GM18951 (cell line): ENCODE data around the gene ATXN1.

Experiments used
- POLR2A ChIP-seq: IDR thresholded peaks from 4 replicates; pipeline ENCODE4 v1.6.1; 2011; ENCODE audit warnings: mild to moderate bottlenecking; ENCODE audit not compliant: insufficient read length, insufficient read depth; ENCODE audit errors: extremely low read depth
- in situ Hi-C: fragments of 300-500 bp; cut with MboI; formaldehyde crosslinking; loops from one replicate; pipeline ENCODE4 v1.12.0; 2022; ENCODE audit warnings: low sequenced_read_pairs, mixed read lengths, inconsistent platforms; ENCODE audit not compliant: unreplicated experiment

ATXN1 gene

DNA sequence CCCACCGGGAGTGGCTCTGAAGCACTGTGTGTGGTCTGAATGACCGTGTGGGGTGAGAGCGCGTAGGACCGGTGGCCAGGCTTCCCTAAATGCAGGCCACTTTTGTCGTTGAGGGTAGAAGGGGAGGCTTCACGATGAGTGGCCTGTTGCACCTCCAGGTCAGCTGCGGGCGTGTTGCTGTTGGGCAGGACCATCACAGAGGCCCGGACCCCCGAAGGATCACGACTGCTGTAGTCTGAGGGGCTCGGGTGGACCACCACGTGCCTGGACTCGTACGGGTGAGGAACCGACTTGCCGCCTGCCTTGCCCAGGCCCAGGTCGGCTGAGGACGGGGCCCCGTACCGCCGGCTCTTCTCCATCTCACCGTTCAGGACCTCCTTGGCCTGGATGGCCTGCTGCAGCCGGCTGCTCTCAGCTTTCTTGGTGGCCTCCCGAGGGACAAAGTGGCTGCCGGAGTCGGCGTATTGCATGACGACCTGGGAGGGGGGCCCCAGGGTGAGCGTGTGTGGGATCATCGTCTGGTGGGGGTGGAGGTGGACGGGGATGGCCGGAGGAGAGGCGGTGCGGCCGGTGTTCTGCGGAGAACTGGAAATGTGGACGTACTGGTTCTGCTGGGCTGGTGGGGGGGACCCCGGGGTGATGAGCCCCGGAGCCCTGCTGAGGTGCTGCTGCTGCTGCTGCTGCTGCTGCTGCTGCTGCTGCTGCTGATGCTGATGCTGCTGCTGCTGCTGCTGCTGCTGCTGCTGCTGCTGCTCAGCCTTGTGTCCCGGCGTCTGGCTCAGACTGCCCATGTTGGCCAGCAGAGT lies 434.1 kb downstream of the ATXN1 start:
- in situ Hi-C loops: no loop called here
- no peak for TF ChIP-seq POLR2A

DNA sequence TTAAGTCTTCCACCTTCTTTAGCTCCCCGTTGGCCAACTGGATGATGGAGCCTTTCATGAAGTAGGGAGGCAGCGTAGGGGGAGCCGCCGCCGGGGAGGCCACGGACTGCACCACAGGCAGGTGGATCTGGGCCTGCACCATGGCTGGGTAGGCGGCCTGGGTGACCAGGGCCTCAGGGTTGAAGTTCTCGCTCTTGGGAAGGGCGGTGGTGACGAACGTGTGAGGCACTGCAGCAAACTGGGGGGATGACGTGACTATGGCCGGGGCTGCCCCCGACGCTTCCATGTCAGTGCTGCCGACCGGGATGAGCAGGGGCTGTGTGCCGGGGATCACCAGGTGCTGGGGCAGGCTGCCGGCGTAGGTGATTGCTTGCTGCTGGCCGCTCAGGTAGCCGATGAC lies 434.7 kb downstream of the ATXN1 start:
- in situ Hi-C loops: no loop called here

DNA sequence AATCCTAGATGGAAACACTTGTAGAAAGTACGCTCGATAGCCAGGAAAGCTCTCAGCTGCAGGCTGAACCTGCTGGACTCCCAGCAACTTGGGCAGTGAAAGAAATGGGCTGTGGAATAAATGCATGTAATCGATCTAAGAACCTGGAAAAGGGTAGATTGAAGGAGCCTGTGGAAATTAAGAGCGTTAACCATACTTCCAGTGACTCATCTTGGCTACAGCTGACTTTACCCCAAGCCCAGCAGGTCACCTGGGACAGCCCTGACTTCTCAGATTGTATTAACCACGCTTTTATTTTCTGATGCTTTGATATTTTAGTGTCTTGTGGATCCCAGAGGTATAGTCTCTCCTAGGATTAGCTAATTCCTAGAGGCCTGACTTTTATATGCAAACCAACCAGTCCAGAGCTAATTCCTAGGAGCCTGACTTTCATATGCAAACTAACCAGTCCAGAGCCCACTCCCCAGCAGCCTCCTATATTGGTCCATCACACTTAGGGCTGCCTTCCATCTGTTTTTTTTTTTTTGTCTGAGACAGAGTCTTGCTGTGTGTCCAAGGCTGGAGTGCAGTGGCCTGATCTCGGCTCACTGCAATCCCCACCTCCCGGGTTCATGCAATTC lies 436.5 kb downstream of the ATXN1 start:
- in situ Hi-C loops: no loop called here
- no peak for TF ChIP-seq POLR2A

More for the DNA sequence above, 434.7 kb downstream of the ATXN1 start:
- no peak for TF ChIP-seq POLR2A

DNA sequence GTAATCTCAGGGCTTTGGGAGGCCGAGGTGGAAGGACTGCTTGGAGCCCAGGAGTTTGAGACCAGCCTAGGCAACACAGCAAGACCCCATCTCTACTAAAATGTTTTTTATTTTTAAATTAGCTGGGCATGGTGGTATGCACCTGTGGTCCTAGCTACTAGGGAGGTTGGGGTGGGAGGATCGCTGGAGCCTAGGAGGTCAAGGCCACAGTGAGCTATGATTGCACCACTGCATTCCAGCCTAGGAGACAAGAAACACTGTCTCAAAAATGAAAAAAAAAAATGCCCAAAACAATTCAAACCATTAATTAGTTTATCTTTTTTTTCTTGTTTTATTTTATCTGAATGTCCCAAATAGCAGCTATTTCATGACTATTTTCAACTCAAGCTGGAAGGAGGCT lies 437.1 kb downstream of the ATXN1 start:
- TF ChIP-seq POLR2A: no peak
- in situ Hi-C loops: no loop called here

DNA sequence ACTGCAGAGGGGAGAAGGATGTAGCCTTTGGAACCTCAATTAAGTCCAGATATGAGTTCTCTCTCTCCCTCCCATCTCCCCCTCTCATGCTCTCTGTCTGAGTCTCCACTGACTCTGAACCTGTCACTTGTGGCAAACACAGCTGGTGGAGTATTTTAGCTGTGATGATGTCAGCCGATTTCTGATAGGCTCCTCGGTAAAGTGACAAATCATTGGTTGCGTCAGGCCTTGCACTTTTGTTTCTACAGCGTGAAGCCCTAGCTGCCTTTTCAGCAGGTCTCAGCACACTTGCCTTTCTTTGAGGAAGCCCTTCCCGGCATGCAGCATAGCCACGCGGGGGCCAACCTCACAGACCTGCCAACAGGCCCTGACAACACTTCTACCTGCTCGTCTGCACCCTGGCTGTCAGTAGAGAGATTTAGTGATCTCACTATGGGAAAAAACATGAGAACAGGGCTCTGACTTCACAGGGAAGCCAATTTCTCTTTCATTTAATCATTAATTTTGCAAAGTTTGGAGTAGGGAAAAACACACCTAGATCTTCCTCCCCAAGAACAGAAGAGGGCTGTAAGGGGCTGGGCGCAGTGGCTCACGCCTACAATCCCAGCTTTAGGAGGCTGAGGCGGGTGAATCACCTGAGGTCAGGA lies 438.5 kb downstream of the ATXN1 start:
- in situ Hi-C loops: no loop called here
- peak; percentile 22 for TF ChIP-seq POLR2A

DNA sequence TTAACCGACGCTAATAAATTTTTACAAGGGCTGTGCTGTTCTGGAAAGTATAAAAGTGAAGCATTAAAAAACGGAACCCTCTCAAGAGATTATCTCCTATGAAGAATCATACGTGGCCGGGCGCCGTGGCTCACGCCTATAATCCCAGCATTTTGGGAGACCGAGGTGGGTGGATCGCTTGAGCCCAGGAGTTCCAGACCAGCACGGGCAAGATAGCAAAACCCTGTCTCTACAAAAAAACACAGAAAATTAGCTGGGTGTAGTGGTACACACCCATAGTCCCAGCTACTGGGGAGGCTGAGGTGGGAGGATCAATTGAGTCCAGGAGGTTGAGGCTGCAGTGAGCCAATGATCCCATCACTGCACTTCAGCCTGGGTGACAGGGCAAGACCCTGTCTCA lies 439.4 kb downstream of the ATXN1 start:
- in situ Hi-C loops: no loop called here
- TF ChIP-seq POLR2A: no peak

DNA sequence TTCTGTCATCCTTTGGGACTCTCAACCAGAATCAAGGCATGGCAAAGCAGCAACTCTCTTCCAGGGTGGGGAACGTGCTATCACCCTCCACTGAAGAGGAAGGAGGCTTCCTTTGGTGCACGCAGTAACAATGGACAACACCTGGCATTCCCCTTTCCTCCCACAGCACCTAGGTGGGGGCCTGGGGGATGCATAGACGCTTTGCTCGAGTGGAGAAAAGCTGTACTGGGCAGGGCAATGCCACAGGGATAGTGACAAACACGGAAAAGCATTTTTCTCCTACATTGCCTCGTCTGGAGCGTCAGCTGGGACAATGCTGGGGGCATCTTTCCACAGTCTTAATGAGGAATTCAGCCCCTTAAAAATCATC lies 439.9 kb downstream of the ATXN1 start:
- TF ChIP-seq POLR2A: no peak
- in situ Hi-C loops: no loop called here

DNA sequence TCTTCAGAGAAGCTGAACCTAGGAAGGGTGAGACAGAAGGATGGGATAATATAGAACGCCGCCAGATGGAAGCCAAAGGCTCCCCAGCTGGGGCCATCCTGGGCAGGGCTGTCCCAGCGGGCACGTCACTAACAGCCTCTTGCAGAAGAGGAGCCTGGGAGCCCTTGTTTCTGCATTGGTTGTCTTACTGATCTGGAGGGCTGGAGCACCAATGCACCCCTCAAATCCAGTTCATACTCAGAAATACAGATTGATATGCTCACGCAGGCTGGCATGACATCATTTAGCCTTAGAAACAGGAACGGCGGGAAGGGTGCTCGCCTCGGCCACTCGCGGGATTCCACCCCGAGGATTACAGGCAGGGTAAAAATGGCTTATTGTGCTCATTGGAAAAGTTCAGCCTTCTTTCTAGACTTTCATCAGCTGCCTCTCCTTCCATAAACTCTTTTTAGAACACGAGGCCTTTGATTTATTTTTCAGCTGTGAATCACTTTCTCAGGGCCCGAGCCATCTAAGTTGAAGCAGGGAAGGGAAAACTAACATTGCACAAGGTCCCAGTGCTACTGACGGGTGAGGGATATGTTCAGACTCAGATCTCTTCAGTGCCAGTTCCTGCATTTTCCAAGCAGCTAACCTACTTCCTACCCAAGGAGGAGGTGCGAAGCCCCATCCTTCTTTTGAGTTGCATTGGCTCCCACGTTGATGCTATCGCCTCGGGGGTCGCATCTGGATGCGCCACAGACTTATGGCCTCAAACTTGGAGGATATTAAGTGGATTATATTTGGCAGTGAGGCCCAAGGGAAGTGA lies 440.5 kb downstream of the ATXN1 start:
- TF ChIP-seq POLR2A: no peak

DNA sequence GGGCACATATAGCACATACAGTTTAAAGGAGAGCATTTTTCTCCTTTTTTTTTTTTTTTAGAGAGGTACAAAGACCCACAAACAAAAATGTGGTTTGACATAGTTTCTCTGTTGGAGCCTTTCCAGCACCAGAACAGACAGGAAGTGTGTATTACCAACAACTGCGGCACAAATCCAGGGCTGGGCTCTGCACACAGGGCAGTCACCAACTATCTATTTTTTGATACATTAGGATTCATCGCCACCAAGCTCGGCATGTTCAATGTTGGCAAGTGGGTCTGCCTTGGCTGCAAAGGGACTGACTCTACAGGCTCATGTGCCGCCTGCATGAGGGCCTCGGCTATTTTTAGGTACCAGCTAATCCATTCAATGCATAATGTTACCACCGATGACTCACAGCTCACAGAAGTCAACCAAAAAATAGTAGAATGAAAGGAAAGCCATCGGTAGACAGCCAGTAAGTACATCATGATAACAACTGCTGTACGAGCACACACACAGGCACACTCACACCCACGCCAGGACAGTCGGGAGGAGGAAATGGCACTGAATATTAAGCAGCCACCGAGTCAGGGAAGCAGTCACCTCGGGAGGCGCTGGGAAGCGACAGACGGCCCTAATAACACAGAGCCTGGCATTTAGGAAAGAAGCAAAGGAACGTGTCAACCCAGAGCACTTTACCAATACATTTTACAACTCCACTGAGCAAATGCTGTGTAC lies 441.3 kb downstream of the ATXN1 start:
- in situ Hi-C loops: no loop called here
- no peak for TF ChIP-seq POLR2A

More for the DNA sequence above, 440.5 kb downstream of the ATXN1 start:
- in situ Hi-C loops: no loop called here

DNA sequence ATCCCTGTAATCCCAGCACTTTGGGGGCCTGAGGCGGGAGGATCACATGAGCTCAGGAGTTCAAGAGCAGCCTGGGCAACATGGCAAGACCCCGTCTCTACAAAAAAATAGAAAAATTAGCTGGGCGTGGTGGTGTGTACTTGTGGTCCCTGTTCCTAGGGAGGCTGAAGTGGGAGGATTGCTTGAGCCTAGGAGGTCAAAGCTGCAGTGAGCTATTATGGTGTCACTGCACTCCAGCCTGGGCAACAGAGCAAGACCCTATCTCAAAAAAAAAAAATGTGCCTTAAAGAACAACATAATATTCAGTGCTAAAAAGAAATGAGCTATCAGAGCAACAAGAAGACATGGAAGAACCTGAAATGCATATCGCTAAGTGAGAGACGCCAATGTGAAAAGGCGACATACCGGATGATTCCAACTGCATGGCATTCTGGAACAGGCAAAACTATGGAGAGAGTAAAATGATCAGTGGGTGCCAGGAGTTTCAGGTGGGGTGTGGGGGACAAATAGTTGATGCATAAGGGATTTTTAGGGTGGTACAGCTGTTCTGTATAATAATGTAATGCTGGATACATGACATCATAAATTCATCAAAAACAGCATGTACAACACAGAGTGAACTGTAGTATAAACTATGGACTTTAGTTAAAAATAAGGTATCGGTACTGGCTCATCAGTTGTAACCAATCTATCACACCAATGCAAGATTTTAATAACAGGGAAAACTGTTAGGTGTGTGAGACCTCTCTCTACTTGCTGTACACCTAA lies 442.1 kb downstream of the ATXN1 start:
- TF ChIP-seq POLR2A: no peak
- in situ Hi-C loops: no loop called here

DNA sequence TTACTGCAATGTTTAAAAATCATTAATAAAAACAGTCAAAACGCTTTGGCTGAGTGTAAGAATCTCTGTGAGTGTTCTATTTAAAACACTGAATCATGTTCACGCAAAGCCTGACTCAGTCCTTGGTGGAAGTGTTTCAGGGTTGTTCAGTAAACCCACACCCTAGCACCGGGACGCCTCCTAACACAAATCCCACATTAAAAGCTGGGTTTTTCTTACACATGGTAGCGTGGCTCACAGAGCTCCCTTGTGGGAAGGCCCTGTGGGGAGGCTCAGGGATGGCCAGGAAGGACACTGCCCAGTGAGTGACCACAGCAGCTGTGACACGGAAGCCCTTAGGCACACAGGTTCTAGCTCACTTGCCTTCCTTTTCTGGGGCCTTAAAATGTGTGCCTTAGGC lies 442.7 kb downstream of the ATXN1 start:
- TF ChIP-seq POLR2A: no peak
- in situ Hi-C loops: no loop called here

DNA sequence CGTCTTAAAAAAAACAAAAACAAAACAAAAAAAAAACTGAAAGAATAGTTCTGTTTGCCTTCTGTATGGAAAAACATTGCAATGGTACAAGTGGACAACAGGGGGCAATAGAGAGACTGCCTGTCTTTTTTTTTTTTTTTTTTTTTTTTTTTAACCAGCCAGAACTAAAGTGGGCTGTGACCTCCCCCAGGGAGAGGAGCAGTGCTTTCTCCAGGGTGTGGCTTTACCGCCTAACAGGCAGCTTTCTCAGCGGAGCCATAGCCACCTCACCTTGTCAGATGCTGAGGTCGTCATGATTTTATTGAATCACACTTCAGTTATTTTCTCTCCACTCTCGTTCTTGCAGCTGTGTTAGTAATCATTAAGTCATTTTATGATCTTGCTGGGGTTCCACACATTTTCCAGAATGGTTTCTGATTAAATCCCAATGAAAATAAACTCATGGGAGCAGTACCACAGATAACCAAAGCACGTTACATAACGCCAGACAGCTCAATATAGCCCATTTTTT lies 444.5 kb downstream of the ATXN1 start:
- in situ Hi-C loops: no loop called here
- no peak for TF ChIP-seq POLR2A

DNA sequence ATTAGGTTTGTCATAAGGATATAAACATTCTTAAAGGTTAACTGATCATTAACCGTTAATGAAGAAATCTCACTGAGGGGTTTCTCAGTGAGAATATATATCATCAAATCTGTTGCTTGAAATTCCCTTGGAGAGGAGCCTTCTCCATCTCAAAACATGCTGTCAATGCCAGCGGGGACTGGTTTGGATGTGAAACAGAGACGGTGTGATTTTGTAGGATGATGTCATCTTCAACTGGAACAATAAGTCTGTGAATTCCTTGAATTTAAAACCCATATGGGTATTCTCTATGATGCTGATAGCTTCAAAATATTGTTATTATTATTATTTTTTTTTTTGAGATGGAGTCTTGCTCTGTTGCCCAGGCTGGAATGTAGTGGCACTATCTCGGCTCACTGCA lies 447.0 kb downstream of the ATXN1 start:
- no peak for TF ChIP-seq POLR2A
- in situ Hi-C loops: no loop called here
